Measurements from ENCODE around the gene COBLL1.

- no peak for TF ChIP-seq CTCF (IDR thresholded peaks at IDR 0.05)
- no peak for TF ChIP-seq POLR2A (IDR thresholded peaks at IDR 0.05; ENCODE audit: low read depth)
These were observed 78.2 kb downstream of the COBLL1 start for GRCh38 chr2:164763431-164763830.
